Panc1 (cell line): Measurements from ENCODE around the gene SVBP.

Experiments used
- POLR2AphosphoS5 ChIP-seq: IDR thresholded peaks from 2 replicates; pipeline ENCODE4 v1.6.1; 2012; ENCODE audit warnings: mild to moderate bottlenecking, low read depth, low read length, moderate library complexity
- SIN3A ChIP-seq: IDR thresholded peaks from 2 replicates; pipeline ENCODE4 v1.6.1; 2012; ENCODE audit warnings: low read depth, mild to moderate bottlenecking, low read length, moderate library complexity, borderline replicate concordance; ENCODE audit not compliant: insufficient read depth
- TCF7L2 ChIP-seq: IDR thresholded peaks from 2 replicates; pipeline ENCODE4 v1.6.1; 2011; ENCODE audit warnings: mild to moderate bottlenecking, low read depth, low read length, inconsistent platforms
- TF ChIP-seq, protein P1 (sequence below): fragments of 450-650 bp; IDR thresholded peaks from 2 replicates; pipeline ENCODE4 v1.5.1; 2017; ENCODE audit warnings: mild to moderate bottlenecking
- TF ChIP-seq, protein P2 (sequence below), 2 experiments: IDR thresholded peaks; 2 replicates each; pipeline ENCODE4 v1.6.1; 2011 to 2012; ENCODE audit warnings: low read depth in 2 of 2, control low read depth in 1 of 2, low read length in 1 of 2, mild to moderate bottlenecking in 1 of 2, moderate library complexity in 1 of 2; ENCODE audit not compliant: insufficient read depth in 1 of 2

DNA sequence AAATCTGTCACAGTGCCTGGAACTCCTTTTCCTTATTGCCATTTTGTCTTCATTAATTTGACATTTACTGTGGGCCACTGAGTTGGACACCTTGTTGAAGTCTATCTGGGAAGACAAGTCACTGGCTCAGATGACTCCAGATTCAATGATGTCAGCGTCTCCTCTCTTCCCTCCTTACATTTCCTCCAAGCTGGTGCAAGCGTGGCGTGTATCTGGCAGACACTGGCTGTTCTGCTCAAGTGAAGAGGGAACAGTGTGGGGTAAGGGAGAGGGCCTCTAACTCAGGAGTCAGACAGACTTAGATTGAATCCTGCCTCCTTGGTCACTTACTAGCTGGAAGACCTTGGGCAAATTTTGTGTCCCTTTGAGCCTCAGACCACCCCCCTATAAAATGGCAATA, 20.5 kb upstream of the SVBP start:
- TF ChIP-seq TCF7L2: no peak
- TF ChIP-seq, protein P1, sequence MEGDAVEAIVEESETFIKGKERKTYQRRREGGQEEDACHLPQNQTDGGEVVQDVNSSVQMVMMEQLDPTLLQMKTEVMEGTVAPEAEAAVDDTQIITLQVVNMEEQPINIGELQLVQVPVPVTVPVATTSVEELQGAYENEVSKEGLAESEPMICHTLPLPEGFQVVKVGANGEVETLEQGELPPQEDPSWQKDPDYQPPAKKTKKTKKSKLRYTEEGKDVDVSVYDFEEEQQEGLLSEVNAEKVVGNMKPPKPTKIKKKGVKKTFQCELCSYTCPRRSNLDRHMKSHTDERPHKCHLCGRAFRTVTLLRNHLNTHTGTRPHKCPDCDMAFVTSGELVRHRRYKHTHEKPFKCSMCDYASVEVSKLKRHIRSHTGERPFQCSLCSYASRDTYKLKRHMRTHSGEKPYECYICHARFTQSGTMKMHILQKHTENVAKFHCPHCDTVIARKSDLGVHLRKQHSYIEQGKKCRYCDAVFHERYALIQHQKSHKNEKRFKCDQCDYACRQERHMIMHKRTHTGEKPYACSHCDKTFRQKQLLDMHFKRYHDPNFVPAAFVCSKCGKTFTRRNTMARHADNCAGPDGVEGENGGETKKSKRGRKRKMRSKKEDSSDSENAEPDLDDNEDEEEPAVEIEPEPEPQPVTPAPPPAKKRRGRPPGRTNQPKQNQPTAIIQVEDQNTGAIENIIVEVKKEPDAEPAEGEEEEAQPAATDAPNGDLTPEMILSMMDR: no peak
- no peak for TF ChIP-seq POLR2AphosphoS5
- TF ChIP-seq, protein P2, sequence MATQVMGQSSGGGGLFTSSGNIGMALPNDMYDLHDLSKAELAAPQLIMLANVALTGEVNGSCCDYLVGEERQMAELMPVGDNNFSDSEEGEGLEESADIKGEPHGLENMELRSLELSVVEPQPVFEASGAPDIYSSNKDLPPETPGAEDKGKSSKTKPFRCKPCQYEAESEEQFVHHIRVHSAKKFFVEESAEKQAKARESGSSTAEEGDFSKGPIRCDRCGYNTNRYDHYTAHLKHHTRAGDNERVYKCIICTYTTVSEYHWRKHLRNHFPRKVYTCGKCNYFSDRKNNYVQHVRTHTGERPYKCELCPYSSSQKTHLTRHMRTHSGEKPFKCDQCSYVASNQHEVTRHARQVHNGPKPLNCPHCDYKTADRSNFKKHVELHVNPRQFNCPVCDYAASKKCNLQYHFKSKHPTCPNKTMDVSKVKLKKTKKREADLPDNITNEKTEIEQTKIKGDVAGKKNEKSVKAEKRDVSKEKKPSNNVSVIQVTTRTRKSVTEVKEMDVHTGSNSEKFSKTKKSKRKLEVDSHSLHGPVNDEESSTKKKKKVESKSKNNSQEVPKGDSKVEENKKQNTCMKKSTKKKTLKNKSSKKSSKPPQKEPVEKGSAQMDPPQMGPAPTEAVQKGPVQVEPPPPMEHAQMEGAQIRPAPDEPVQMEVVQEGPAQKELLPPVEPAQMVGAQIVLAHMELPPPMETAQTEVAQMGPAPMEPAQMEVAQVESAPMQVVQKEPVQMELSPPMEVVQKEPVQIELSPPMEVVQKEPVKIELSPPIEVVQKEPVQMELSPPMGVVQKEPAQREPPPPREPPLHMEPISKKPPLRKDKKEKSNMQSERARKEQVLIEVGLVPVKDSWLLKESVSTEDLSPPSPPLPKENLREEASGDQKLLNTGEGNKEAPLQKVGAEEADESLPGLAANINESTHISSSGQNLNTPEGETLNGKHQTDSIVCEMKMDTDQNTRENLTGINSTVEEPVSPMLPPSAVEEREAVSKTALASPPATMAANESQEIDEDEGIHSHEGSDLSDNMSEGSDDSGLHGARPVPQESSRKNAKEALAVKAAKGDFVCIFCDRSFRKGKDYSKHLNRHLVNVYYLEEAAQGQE (IDR thresholded peaks at IDR 0.05; ENCODE audit: insufficient read depth in 1 of 2, low read depth in 2 of 2, low read length in 1 of 2): no peak
- TF ChIP-seq SIN3A: no peak
